Measurements from ENCODE around the gene GPAT2.
"Not testable (repeated sequence)": the region's sequence is repeated elsewhere in the genome, so short reads cannot be mapped to it uniquely, and the experiment has no call there.

GPAT2 gene, protein sequence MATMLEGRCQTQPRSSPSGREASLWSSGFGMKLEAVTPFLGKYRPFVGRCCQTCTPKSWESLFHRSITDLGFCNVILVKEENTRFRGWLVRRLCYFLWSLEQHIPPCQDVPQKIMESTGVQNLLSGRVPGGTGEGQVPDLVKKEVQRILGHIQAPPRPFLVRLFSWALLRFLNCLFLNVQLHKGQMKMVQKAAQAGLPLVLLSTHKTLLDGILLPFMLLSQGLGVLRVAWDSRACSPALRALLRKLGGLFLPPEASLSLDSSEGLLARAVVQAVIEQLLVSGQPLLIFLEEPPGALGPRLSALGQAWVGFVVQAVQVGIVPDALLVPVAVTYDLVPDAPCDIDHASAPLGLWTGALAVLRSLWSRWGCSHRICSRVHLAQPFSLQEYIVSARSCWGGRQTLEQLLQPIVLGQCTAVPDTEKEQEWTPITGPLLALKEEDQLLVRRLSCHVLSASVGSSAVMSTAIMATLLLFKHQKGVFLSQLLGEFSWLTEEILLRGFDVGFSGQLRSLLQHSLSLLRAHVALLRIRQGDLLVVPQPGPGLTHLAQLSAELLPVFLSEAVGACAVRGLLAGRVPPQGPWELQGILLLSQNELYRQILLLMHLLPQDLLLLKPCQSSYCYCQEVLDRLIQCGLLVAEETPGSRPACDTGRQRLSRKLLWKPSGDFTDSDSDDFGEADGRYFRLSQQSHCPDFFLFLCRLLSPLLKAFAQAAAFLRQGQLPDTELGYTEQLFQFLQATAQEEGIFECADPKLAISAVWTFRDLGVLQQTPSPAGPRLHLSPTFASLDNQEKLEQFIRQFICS

GRCh38 chr2:96034792-96035191 lies at the start of gene GPAT2:
Gene GPAT2 (minus strand): TSS chr2:96034916. CDS start chr2:96032359, 2,557 bp downstream.
- H3K36me3 Mint-ChIP-seq; H3K27ac Mint-ChIP-seq; H3K4me1 Mint-ChIP-seq (ENCODE audit: low read depth); H3K4me3 Mint-ChIP-seq; H3K9me3 Mint-ChIP-seq (ENCODE audit: low read depth); H3K27me3 Mint-ChIP-seq: not testable (repeated sequence)

DNA sequence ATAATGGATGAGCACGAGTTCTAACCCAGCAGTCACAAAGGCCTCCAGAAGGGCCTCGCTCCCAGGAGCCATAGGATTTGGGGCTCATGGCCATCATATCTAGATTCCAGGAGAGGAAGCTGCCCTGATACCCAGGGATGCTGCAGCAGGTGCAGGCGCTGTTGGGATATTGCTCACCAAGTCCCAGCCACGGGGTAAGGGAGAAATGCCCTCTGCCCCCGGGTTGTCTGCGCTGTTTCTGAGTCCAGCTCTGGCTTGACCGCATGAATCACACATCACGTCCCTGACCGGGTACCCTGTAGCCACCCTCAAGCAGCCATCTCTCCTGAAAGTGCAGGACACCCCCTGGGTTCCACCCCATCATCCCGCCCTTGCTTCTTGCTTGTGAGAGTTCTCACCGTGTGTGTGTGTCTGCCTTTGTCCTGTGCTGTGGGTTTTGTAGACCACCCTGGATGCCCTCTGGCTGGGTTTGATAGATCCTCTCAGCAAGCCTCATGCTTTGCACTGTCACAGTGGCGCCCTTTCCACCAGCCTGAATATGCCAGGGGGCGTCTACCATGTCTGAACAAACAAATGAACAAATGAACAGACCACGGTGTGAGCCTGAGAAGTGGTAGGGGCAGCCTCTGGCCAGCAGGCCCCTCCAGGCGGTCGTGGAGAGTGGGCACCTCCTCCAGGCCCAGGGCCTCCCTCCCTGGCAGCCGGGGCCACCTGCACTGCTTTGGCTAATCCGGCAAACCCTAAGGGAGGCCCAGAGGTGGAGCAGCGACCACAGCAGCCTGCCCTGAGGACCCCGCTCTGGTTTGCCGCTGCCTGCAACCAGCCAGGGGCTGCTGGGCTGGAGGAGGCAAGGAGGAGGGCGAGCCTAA lies 49.5 kb upstream of the GPAT2 start:
- Mint-ChIP-seq H3K36me3 (no peaks in the 10 kb centered on the region), H3K9me3 (ENCODE audit: low read depth) (peaks cover 8% of the 10 kb centered on the region), H3K4me3 (no peak overlapping the region), H3K27ac (no peak overlapping the region), H3K4me1 (ENCODE audit: low read depth) (no peaks in the 10 kb centered on the region), H3K27me3 (peaks cover 2% of the 10 kb centered on the region)

- Mint-ChIP-seq H3K36me3 (no peaks in the 10 kb centered on the region), H3K27me3 (peaks cover 2% of the 10 kb centered on the region), H3K27ac (no peak overlapping the region), H3K9me3 (ENCODE audit: low read depth) (peaks cover 8% of the 10 kb centered on the region), H3K4me1 (ENCODE audit: low read depth) (no peaks in the 10 kb centered on the region), H3K4me3 (no peak overlapping the region)
Observed at GRCh38 chr2:96083064-96083939, 48.6 kb upstream of the GPAT2 start.

GRCh38 chr2:96082211-96083063 lies 47.7 kb upstream of the GPAT2 start:
- H3K4me1 Mint-ChIP-seq (ENCODE audit: low read depth), result no peaks in the 10 kb centered on the region
- H3K9me3 Mint-ChIP-seq (ENCODE audit: low read depth), result peaks cover 8% of the 10 kb centered on the region
- H3K4me3 Mint-ChIP-seq, result no peak overlapping the region
- H3K27ac Mint-ChIP-seq, result no peak overlapping the region
- peaks cover 2% of the 10 kb centered on the region for H3K27me3 Mint-ChIP-seq
- H3K36me3 Mint-ChIP-seq, result no peaks in the 10 kb centered on the region

- peaks cover 2% of the 10 kb centered on the region for H3K9me3 Mint-ChIP-seq (ENCODE audit: low read depth)
- H3K36me3 Mint-ChIP-seq, result no peaks in the 10 kb centered on the region
- H3K4me3 Mint-ChIP-seq, result no peak overlapping the region
- H3K4me1 Mint-ChIP-seq (ENCODE audit: low read depth), result no peaks in the 10 kb centered on the region
- H3K27me3 Mint-ChIP-seq, result peaks cover 2% of the 10 kb centered on the region
- no peak overlapping the region for H3K27ac Mint-ChIP-seq
Observed at GRCh38 chr2:96081042-96081441, 46.3 kb upstream of the GPAT2 start.

GRCh38 chr2:96075199-96075771 lies 40.6 kb upstream of the GPAT2 start:
- H3K27me3 Mint-ChIP-seq, result no peaks in the 10 kb centered on the region
- peaks cover 19% of the 10 kb centered on the region for H3K9me3 Mint-ChIP-seq (ENCODE audit: low read depth)
- no peaks in the 10 kb centered on the region for H3K4me1 Mint-ChIP-seq (ENCODE audit: low read depth)
- H3K27ac Mint-ChIP-seq, result no peak overlapping the region
- H3K4me3 Mint-ChIP-seq, result no peak overlapping the region
- H3K36me3 Mint-ChIP-seq, result no peaks in the 10 kb centered on the region

GRCh38 chr2:96074156-96074555 lies 39.4 kb upstream of the GPAT2 start:
- Mint-ChIP-seq H3K27ac (no peak overlapping the region), H3K27me3 (no peaks in the 10 kb centered on the region), H3K36me3 (no peaks in the 10 kb centered on the region), H3K4me3 (no peak overlapping the region), H3K4me1 (ENCODE audit: low read depth) (no peaks in the 10 kb centered on the region), H3K9me3 (ENCODE audit: low read depth) (peaks cover 19% of the 10 kb centered on the region)

- no peaks in the 10 kb centered on the region for H3K36me3 Mint-ChIP-seq
- no peak overlapping the region for H3K4me3 Mint-ChIP-seq
- no peaks in the 10 kb centered on the region for H3K27me3 Mint-ChIP-seq
- H3K9me3 Mint-ChIP-seq (ENCODE audit: low read depth), result peaks cover 19% of the 10 kb centered on the region
- H3K4me1 Mint-ChIP-seq (ENCODE audit: low read depth), result no peaks in the 10 kb centered on the region
- H3K27ac Mint-ChIP-seq, result no peak overlapping the region
Observed at GRCh38 chr2:96073170-96073775, 38.6 kb upstream of the GPAT2 start.

GRCh38 chr2:96072746-96073145 lies 38.0 kb upstream of the GPAT2 start:
- Mint-ChIP-seq H3K9me3 (ENCODE audit: low read depth) (peaks cover 19% of the 10 kb centered on the region), H3K36me3 (no peaks in the 10 kb centered on the region), H3K4me1 (ENCODE audit: low read depth) (no peaks in the 10 kb centered on the region), H3K27ac (no peak overlapping the region), H3K4me3 (no peak overlapping the region), H3K27me3 (no peaks in the 10 kb centered on the region)

DNA sequence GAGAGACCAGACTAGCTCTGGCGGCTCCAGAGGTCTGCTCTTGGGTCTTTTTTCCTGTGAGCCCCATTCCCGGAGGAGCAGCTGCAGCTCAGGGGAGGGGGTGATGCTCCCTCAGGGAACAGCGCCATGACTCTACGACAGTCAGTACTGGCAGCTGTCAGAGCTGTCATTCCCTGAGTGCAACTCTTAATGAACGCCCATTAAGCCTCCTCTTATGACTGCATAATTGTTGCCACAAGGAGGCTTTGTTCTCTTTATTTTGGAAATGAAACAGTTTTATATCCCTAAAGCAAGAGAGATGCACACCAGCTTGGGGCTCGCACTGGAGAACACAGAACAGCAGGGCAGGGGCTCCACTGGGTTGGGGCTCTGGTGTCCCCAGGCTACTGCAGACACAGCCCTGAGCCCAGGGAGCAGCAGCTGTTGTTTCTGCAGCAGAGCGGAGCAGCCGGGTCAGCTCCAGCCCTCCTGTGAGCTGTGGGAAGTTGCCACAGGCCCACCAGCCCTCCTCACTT lies 37.3 kb upstream of the GPAT2 start:
- H3K9me3 Mint-ChIP-seq (ENCODE audit: low read depth), result peaks cover 19% of the 10 kb centered on the region
- not testable (repeated sequence) for H3K4me3 Mint-ChIP-seq; H3K36me3 Mint-ChIP-seq; H3K4me1 Mint-ChIP-seq (ENCODE audit: low read depth); H3K27ac Mint-ChIP-seq; H3K27me3 Mint-ChIP-seq

- H3K36me3 Mint-ChIP-seq; H3K27me3 Mint-ChIP-seq; H3K27ac Mint-ChIP-seq; H3K4me3 Mint-ChIP-seq; H3K4me1 Mint-ChIP-seq (ENCODE audit: low read depth): not testable (repeated sequence)
- peaks cover 19% of the 10 kb centered on the region for H3K9me3 Mint-ChIP-seq (ENCODE audit: low read depth)
Observed at GRCh38 chr2:96071087-96071976, 36.6 kb upstream of the GPAT2 start.

DNA sequence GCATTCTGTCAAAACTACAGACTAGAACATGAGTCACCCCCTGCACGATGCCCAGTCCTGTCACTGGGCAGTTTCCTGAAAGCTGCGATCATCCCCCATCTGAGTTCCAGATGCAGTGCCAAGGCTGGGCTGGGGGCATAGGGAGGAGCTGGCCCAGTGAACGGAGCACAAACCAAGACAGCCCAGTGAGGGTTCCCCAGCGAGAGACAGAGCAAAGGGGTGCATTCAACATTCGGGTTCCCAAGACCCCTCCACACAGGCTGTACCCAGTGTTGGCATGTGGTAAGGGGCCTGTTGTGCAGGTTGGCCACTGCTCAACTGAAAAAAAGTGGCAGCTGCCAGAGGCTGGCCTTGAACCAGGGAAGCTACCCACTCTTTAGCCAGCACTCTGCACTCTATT lies 35.6 kb upstream of the GPAT2 start:
- H3K9me3 Mint-ChIP-seq (ENCODE audit: low read depth), result peaks cover 10% of the 10 kb centered on the region
- H3K4me1 Mint-ChIP-seq (ENCODE audit: low read depth); H3K27me3 Mint-ChIP-seq; H3K27ac Mint-ChIP-seq; H3K36me3 Mint-ChIP-seq; H3K4me3 Mint-ChIP-seq: not testable (repeated sequence)

Data from activated naive CD8-positive, alpha-beta T cell (primary cell).